Stomach (tissue), 19 donors: ENCODE data around the gene CLDN25. TPM values are rescaled to one million over a fixed set of nuclear protein-coding genes. Genes with fewer than 3 reads are reported as not detected.

Source experiments
- DNase-seq, 2 donors: peaks; one replicate each; pipeline versions ENCODE4 v3.0.0 to v3.0.0-alpha.2; 2013 to 2019
- H3K27ac ChIP-seq, 5 donors: fragments of 200-600 bp in 4 of 5; sonication (generic) in 4 of 5; one replicate each; pipeline ENCODE4 v1.5.1; 2013 to 2019; ENCODE audit warnings: mild to moderate bottlenecking in 1 of 5, moderate library complexity in 1 of 5
- H3K27me3 ChIP-seq, 3 donors: fragments of 200-600 bp; sonication (generic); one replicate each; pipeline ENCODE4 v1.5.1; 2017 to 2019; ENCODE audit warnings: mixed run types in 1 of 3
- H3K36me3 ChIP-seq, 4 donors: fragments of 200-600 bp; sonication (generic); 1 replicate in 3 of 4; 2 replicates in 1 of 4; pipeline ENCODE4 v1.5.1; 2016 to 2019
- H3K4me1 ChIP-seq, 4 donors: fragments of 200-600 bp; sonication (generic); one replicate each; pipeline ENCODE4 v1.5.1; 2016 to 2019
- H3K4me3 ChIP-seq, 4 donors: fragments of 200-600 bp; sonication (generic) in 3 of 4; one replicate each; pipeline ENCODE4 v1.5.1; 2016 to 2019; ENCODE audit warnings: mild to moderate bottlenecking in 1 of 4
- H3K9me3 ChIP-seq, 4 donors: fragments of 200-600 bp; sonication (generic); one replicate each; pipeline ENCODE4 v1.5.1; 2016 to 2019
- CTCF ChIP-seq, 7 experiments: fragments of 450-650 bp in 4 of 7; fragments of 200-600 bp in 3 of 7; sonication (generic) in 3 of 7; IDR thresholded peaks; one replicate each; pipeline ENCODE4 v1.5.1; 2016 to 2019; ENCODE audit warnings: antibody characterized with exemption in 7 of 7, control low read depth in 2 of 7, mild to moderate bottlenecking in 1 of 7
- EP300 ChIP-seq: sonication (generic); formaldehyde crosslinking; IDR thresholded peaks from one replicate; pipeline ENCODE4 v1.6.1; 2017; ENCODE audit warnings: antibody characterized with exemption
- POLR2A ChIP-seq, 4 donors: fragments of 450-650 bp; IDR thresholded peaks; one replicate each; pipeline ENCODE4 v1.6.1; 2016; ENCODE audit warnings: antibody characterized with exemption in 4 of 4, control low read depth in 2 of 4, mild to moderate bottlenecking in 1 of 4, moderate library complexity in 1 of 4
- POLR2AphosphoS5 ChIP-seq, 3 donors: sonication (generic); formaldehyde crosslinking; IDR thresholded peaks; one replicate each; pipeline ENCODE4 v1.6.1; 2016; ENCODE audit warnings: antibody characterized with exemption in 3 of 3
- WGBS, 5 donors: extraction: QIAGEN DNeasy Blood & Tissue Kit in 3 of 5; methylation state at CpG; one replicate each; pipeline versions ENCODE4 v1.1.5 to v1.1.7; 2013 to 2018; 5-methylcytosine and 5-hydroxymethylcytosine counted together
- intact Hi-C: fragments of 100-400 bp; cut with DNase I; formaldehyde crosslinking; loops from one replicate; pipeline ENCODE4 v1.15.1; 2023; ENCODE audit warnings: low total_unique reads
- long read RNA-seq, 10 donors: transcript quantifications; one replicate each; lab custom pipeline, GENCODE V29; 2026
- polyA plus RNA-seq, 3 donors: library from polyadenylated mRNA; stranded (reverse); fragments of 200-250 nt; gene quantifications; one replicate each; pipeline ENCODE4 v1.2.3, GENCODE V29; 2013
- total RNA-seq, 5 donors: library from RNA; depleted of rRNA; stranded (reverse); fragments of >200 nt; gene quantifications; one replicate each; pipeline versions ENCODE4 v1.1.0 to v1.2.3, GENCODE V29; 2014 to 2016
- donor health status: healthy with polysubstance abuse.
- donor health status: Bipolar disorder and iron deficiency.
- donor health status: healthy.

CLDN25 gene
- total RNA-seq (not detected), polyA plus RNA-seq (not detected)
- long read RNA-seq, donor 1: 0 reads
- long read RNA-seq, donor 2: 0 reads
- long read RNA-seq, donor 3: 0 reads
- long read RNA-seq, donor 4: 0 reads
- long read RNA-seq, donor 5: 0 reads
- long read RNA-seq, donor 6: 0 reads
- long read RNA-seq, donor 7: 0 reads
- long read RNA-seq, donor 8: 0 reads
- long read RNA-seq, donor 9: 0 reads
- long read RNA-seq, donor 10: 0 reads

GRCh38 chr11:113779496-113779895, at the start of gene CLDN25:
Gene CLDN25, plus strand, starts transcription at chr11:113779796. Its CDS starts 0 bp downstream, at chr11:113779796.
- intact Hi-C loops: no loop called here
- WGBS, 5 donors: 63 to 83% (median 74%) methylated on average over 4 of the region's 4 CpGs
- TF ChIP-seq POLR2A (IDR thresholded peaks at IDR 0.05) (no peak), POLR2AphosphoS5 (IDR thresholded peaks at IDR 0.05) (no peak), CTCF (IDR thresholded peaks at IDR 0.05) (no peak), EP300 (no peak)
- Histone ChIP-seq H3K4me3 (no peak within 1 kb of the TSS), H3K27ac (peak within 1 kb of the TSS in 3 of 5 donors; percentile 14 to 81 (median 69)), H3K4me1 (peaks cover 3 to 20% (median 14%) of the 10 kb centered on the region in 4 donors), H3K27me3 (peaks cover 0 to 4% (median 0%) of the 10 kb centered on the region in 3 donors), H3K36me3 (no peaks in the 10 kb centered on the region), H3K9me3 (no peaks in the 10 kb centered on the region)
- DNase-seq: no peak

GRCh38 chr11:113730887-113731726, 48.5 kb upstream of the CLDN25 start:
- TF ChIP-seq POLR2A (IDR thresholded peaks at IDR 0.05) (no peak), CTCF (IDR thresholded peaks at IDR 0.05) (peak in 3 of 7 experiments; percentile 13 to 45 (median 23))
- H3K4me1 ChIP-seq: peaks cover 0 to 3% (median 0%) of the 10 kb centered on the region in 4 donors
- no peak overlapping the region for H3K27ac ChIP-seq
- DNase-seq: peak; percentile 45 to 84
- intact Hi-C loops: loop anchor here (5.0 kb wide), 1 partner anchor 429 kb away; no protein-coding TSS in a partner anchor
- peaks cover 5 to 47% (median 44%) of the 10 kb centered on the region in 4 donors for H3K36me3 ChIP-seq
- no peaks in the 10 kb centered on the region for H3K9me3 ChIP-seq
- WGBS, 5 donors: 32 to 41% (median 34%) methylated on average over 4 of the region's 4 CpGs
- H3K27me3 ChIP-seq: no peaks in the 10 kb centered on the region
- no peak overlapping the region for H3K4me3 ChIP-seq

GRCh38 chr11:113732092-113732491, 47.5 kb upstream of the CLDN25 start:
- DNase-seq: no peak
- Histone ChIP-seq H3K27ac (no peak overlapping the region), H3K36me3 (peaks cover 10 to 57% (median 54%) of the 10 kb centered on the region in 4 donors), H3K27me3 (no peaks in the 10 kb centered on the region), H3K4me3 (no peak overlapping the region), H3K4me1 (no peaks in the 10 kb centered on the region), H3K9me3 (no peaks in the 10 kb centered on the region)
- TF ChIP-seq POLR2A (IDR thresholded peaks at IDR 0.05) (no peak), CTCF (IDR thresholded peaks at IDR 0.05) (no peak), POLR2AphosphoS5 (IDR thresholded peaks at IDR 0.05) (no peak), EP300 (no peak)
- intact Hi-C loops: loop anchor here (5.0 kb wide), 1 partner anchor 430 kb away; no protein-coding TSS in a partner anchor
- WGBS, 5 donors: 88 to 95% (median 92%) methylated on average over 5 of the region's 5 CpGs

GRCh38 chr11:113736323-113736722, 43.3 kb upstream of the CLDN25 start:
- peaks cover 34 to 98% (median 95%) of the 10 kb centered on the region in 4 donors for H3K36me3 ChIP-seq
- no peak overlapping the region for H3K4me3 ChIP-seq
- TF ChIP-seq POLR2AphosphoS5 (IDR thresholded peaks at IDR 0.05) (no peak), CTCF (IDR thresholded peaks at IDR 0.05) (no peak), POLR2A (IDR thresholded peaks at IDR 0.05) (no peak), EP300 (no peak)
- H3K27me3 ChIP-seq: no peaks in the 10 kb centered on the region
- no peak for DNase-seq
- H3K27ac ChIP-seq: no peak overlapping the region
- intact Hi-C loops: no loop called here
- no peaks in the 10 kb centered on the region for H3K4me1 ChIP-seq
- 90 to 95% (median 92%) methylated on average over 1 of the region's 1 CpG for WGBS, 5 donors
- no peaks in the 10 kb centered on the region for H3K9me3 ChIP-seq
